Mesodermal cell (in vitro differentiated cells): Measurements from ENCODE around the gene SH3BP1.

ENCODE experiments used
- H3K27ac ChIP-seq: 2 replicates; pipeline ENCODE4 v1.7.0; 2013; ENCODE audit warnings: mild to moderate bottlenecking, low read depth, low read length, moderate library complexity; ENCODE audit not compliant: severe bottlenecking
- H3K36me3 ChIP-seq: 2 replicates; pipeline ENCODE4 v1.7.1; 2013; ENCODE audit warnings: mild to moderate bottlenecking, low read length, moderate library complexity; ENCODE audit not compliant: control insufficient read depth, insufficient read depth
- H3K4me1 ChIP-seq: one replicate; pipeline ENCODE4 v1.7.1; 2013; ENCODE audit warnings: mild to moderate bottlenecking, low read length; ENCODE audit not compliant: insufficient read depth, control insufficient read depth, poor library complexity, severe bottlenecking
- H3K4me3 ChIP-seq: 2 replicates; pipeline ENCODE4 v1.7.0; 2013; ENCODE audit warnings: low read length, control low read depth, mild to moderate bottlenecking; ENCODE audit not compliant: insufficient read depth, poor library complexity, severe bottlenecking; ENCODE audit errors: extremely low read depth
- H3K9me3 ChIP-seq: 2 replicates; pipeline ENCODE4 v1.7.1; 2013; ENCODE audit warnings: mild to moderate bottlenecking, low read length, moderate library complexity; ENCODE audit not compliant: control insufficient read depth
- WGBS, 2 experiments: methylation state at CpG; one replicate each; pipeline ENCODE4 v1.1.5; 2013; ENCODE audit warnings: missing lambda C conversion rate in 2 of 2; ENCODE audit not compliant: insufficient coverage in 2 of 2; 5-methylcytosine and 5-hydroxymethylcytosine counted together

The SH3BP1 gene

GRCh38 chr22:37674951-37675929, 35.8 kb downstream of the SH3BP1 start, which contains the start of gene LGALS1:
Gene LGALS1, plus strand, starts transcription at chr22:37675636. Its CDS starts 67 bp downstream, at chr22:37675703.
- WGBS, 2 experiments = 32 to 53% methylated on average over 26 to 28 of the region's 34 CpGs
- H3K27ac ChIP-seq = peak within 1 kb of the TSS; percentile 88
- H3K36me3 ChIP-seq = peaks cover 9% of the 10 kb centered on the region
- no peaks in the 10 kb centered on the region for H3K9me3 ChIP-seq
- H3K4me3 ChIP-seq = peak within 1 kb of the TSS; percentile 52
- peaks cover 6% of the 10 kb centered on the region for H3K4me1 ChIP-seq

GRCh38 chr22:37675930-37676735, 36.7 kb downstream of the SH3BP1 start:
- Histone ChIP-seq H3K27ac (peak overlapping the region; percentile 88), H3K36me3 (peaks cover 9% of the 10 kb centered on the region), H3K4me1 (peaks cover 6% of the 10 kb centered on the region), H3K4me3 (peak overlapping the region; percentile 52), H3K9me3 (no peaks in the 10 kb centered on the region)
- 19 to 45% methylated on average over 9 to 11 of the region's 17 CpGs for WGBS, 2 experiments

GRCh38 chr22:37676736-37677492, 37.4 kb downstream of the SH3BP1 start:
- WGBS, 2 experiments = 0 to 3% methylated on average over 22 to 29 of the region's 42 CpGs
- H3K27ac ChIP-seq = peak overlapping the region; percentile 88
- peak overlapping the region; percentile 52 for H3K4me3 ChIP-seq
- peaks cover 6% of the 10 kb centered on the region for H3K4me1 ChIP-seq
- peaks cover 9% of the 10 kb centered on the region for H3K36me3 ChIP-seq
- H3K9me3 ChIP-seq = no peaks in the 10 kb centered on the region

GRCh38 chr22:37677493-37677974, 38.1 kb downstream of the SH3BP1 start:
- Histone ChIP-seq H3K4me1 (peaks cover 6% of the 10 kb centered on the region), H3K36me3 (peaks cover 9% of the 10 kb centered on the region), H3K9me3 (no peaks in the 10 kb centered on the region), H3K4me3 (peak overlapping the region; percentile 52), H3K27ac (peak overlapping the region; percentile 71)
- 88 to 89% methylated on average over 10 of the region's 15 CpGs for WGBS, 2 experiments

GRCh38 chr22:37678372-37678771, 38.9 kb downstream of the SH3BP1 start:
- peaks cover 6% of the 10 kb centered on the region for H3K4me1 ChIP-seq
- 85 to 90% methylated on average over 14 of the region's 18 CpGs for WGBS, 2 experiments
- no peak overlapping the region for H3K27ac ChIP-seq
- peaks cover 9% of the 10 kb centered on the region for H3K36me3 ChIP-seq
- H3K9me3 ChIP-seq = no peaks in the 10 kb centered on the region
- peak overlapping the region; percentile 18 for H3K4me3 ChIP-seq

- 100% methylated on average over 4 to 5 of the region's 8 CpGs for WGBS, 2 experiments
- Histone ChIP-seq H3K4me3 (no peak overlapping the region), H3K27ac (no peak overlapping the region), H3K9me3 (no peaks in the 10 kb centered on the region), H3K36me3 (peaks cover 9% of the 10 kb centered on the region), H3K4me1 (peaks cover 6% of the 10 kb centered on the region)
Observed at GRCh38 chr22:37679670-37680069, 40.2 kb downstream of the SH3BP1 start.

- peaks cover 6% of the 10 kb centered on the region for H3K4me1 ChIP-seq
- no peak overlapping the region for H3K4me3 ChIP-seq
- no peak overlapping the region for H3K27ac ChIP-seq
- H3K36me3 ChIP-seq = peaks cover 9% of the 10 kb centered on the region
- WGBS, 2 experiments = 88 to 94% methylated on average over 5 of the region's 7 CpGs
- no peaks in the 10 kb centered on the region for H3K9me3 ChIP-seq
Observed at GRCh38 chr22:37680191-37680851, 40.9 kb downstream of the SH3BP1 start.

- no peak overlapping the region for H3K4me3 ChIP-seq
- 79 to 83% methylated on average over 2 of the region's 2 CpGs for WGBS, 2 experiments
- peaks cover 9% of the 10 kb centered on the region for H3K36me3 ChIP-seq
- H3K27ac ChIP-seq = no peak overlapping the region
- H3K4me1 ChIP-seq = peaks cover 3% of the 10 kb centered on the region
- no peaks in the 10 kb centered on the region for H3K9me3 ChIP-seq
Observed at GRCh38 chr22:37681001-37681424, 41.5 kb downstream of the SH3BP1 start.

- Histone ChIP-seq H3K36me3 (peaks cover 9% of the 10 kb centered on the region), H3K27ac (no peak overlapping the region), H3K9me3 (no peaks in the 10 kb centered on the region), H3K4me3 (no peak overlapping the region), H3K4me1 (peaks cover 3% of the 10 kb centered on the region)
- 34% methylated on average over 5 to 6 of the region's 6 CpGs for whole genome bisulfite sequencing, 2 experiments
Observed at GRCh38 chr22:37681556-37682049, 42.1 kb downstream of the SH3BP1 start.
